Measurements from ENCODE around the gene DOCK3.
"Not testable (repeated sequence)": the region's sequence is repeated elsewhere in the genome, so short reads cannot be mapped to it uniquely, and the experiment has no call there.

Gene DOCK3

DNA sequence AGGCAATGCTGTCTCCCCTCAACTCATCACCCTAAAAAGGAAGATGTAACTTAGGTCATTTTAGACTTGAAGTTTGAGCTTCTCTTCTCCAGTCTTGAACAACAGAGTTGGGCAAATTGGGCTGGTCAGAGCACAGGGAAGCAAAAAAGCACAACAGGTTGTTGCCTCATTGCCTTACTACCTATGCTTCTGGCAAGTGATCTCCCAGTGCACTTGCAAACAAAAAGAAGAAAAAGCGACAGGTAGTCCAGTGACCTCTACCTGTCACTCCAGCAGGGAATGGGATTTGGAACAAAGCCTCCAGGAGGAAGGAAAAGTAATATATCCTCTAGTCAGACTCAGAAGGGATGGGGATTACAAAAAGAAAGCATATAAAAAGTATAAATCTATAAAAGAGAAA, 550.1 kb downstream of the DOCK3 start:
- TF ChIP-seq, protein P1, sequence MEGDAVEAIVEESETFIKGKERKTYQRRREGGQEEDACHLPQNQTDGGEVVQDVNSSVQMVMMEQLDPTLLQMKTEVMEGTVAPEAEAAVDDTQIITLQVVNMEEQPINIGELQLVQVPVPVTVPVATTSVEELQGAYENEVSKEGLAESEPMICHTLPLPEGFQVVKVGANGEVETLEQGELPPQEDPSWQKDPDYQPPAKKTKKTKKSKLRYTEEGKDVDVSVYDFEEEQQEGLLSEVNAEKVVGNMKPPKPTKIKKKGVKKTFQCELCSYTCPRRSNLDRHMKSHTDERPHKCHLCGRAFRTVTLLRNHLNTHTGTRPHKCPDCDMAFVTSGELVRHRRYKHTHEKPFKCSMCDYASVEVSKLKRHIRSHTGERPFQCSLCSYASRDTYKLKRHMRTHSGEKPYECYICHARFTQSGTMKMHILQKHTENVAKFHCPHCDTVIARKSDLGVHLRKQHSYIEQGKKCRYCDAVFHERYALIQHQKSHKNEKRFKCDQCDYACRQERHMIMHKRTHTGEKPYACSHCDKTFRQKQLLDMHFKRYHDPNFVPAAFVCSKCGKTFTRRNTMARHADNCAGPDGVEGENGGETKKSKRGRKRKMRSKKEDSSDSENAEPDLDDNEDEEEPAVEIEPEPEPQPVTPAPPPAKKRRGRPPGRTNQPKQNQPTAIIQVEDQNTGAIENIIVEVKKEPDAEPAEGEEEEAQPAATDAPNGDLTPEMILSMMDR (IDR thresholded peaks at IDR 0.05; ENCODE audit: low read depth, low read length): no peak
- H3K4me3 ChIP-seq (ENCODE audit: low read depth, low read length): no peak overlapping the region

DNA sequence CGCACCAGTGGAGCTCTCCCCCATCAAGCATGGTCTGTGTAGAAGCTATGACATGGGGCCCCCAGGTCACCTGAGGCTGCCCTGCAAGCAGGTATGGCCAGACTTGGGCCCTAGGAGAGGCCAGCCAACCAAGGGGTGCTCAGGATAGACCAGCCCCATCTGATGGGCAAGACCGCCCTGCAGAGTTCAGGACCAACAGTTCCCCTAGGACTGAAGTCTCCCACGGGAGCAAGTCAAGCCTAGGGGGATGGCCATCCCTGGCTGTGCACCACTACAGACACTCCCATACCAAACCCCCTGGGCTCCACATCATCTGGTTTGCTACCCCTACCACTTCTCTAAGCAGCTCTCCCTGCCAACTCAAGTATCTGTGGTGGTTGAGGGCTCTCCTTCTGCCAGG, 568.2 kb downstream of the DOCK3 start:
- TF ChIP-seq, protein P1 (IDR thresholded peaks at IDR 0.05; ENCODE audit: low read depth, low read length): no peak
- H3K4me3 ChIP-seq (ENCODE audit: low read depth, low read length): no peak overlapping the region

DNA sequence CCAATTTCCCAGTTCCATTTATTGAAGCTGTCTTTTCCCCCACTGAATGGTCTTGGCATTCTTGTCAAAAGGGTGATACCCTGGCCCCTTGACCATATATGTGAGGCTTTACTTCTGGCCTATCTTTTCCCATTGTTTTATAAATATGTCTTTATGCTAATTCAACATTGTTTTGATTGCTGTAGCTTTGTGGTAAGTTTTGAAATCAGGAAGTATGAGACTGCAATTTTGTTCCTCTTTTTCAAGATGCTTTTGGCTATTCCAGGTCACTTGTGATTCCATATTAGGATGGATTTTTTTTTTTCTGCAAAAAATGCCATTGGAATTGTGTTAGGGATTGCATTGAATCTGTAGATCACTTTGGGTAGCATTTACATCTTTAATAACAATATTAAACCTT, 569.2 kb downstream of the DOCK3 start:
- TF ChIP-seq, protein P1 (IDR thresholded peaks at IDR 0.05; ENCODE audit: low read depth, low read length): no peak
- no peak overlapping the region for H3K4me3 ChIP-seq (ENCODE audit: low read depth, low read length)

DNA sequence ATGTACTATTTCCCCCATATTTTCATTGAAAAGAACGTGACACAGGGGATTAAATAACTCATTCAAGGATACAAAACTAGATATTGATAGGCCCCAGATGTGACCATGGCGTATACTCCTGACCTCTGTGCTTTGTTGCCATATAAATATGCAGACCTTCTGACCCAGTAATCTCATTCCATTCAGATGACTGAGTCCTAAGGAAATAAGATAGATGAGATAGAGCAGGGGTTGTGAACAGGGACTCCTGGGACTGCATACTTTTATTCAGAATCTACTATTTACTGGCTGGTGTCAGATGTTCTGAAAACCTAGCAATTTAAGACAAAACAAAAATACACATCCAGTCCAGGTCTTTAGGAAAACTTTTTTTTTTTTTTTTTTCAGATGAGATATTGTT, 571.1 kb downstream of the DOCK3 start:
- TF ChIP-seq, protein P1 (IDR thresholded peaks at IDR 0.05; ENCODE audit: low read depth, low read length): no peak
- H3K4me3 ChIP-seq (ENCODE audit: low read depth, low read length): no peak overlapping the region

DNA sequence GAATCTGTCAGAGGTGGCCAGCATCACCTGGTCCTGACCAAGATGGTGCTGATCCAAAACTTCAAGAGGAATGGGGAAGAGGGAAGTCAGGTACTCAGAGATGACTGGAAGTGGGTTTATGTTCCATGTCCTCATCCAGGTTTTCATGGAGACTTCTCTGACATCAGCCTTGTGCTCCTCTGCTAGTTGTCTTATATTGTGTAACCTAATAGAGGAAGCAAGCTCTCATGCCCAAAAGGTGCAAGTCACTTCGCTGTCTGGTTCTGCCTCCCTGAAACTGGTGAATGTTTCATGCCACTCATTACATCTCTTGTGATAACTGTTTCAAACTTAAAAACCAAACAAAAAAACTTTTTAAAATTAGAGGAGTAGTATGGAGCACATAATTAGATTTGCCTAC, 583.1 kb downstream of the DOCK3 start:
- TF ChIP-seq, protein P1 (IDR thresholded peaks at IDR 0.05; ENCODE audit: low read depth, low read length): no peak
- no peak overlapping the region for H3K4me3 ChIP-seq (ENCODE audit: low read depth, low read length)

DNA sequence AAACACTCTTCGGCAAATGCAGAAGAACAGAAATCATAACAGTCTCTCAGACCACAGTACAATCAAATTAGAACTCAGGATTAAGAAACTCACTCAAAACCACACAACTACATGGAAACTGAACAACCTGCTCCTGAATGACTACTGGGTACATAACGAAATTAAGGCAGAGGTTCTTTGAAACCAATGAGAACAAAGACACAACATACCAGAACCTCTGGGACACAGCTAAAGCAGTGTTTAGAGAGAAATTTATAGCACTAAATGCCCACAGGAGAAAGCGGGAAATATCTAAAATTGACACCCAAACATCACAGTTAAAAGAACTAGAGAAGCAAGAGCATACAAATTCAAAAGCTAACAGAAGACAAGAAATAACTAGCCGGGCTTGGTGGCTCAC, 589.4 kb downstream of the DOCK3 start:
- not testable (repeated sequence) for H3K4me3 ChIP-seq (ENCODE audit: low read depth, low read length)

DNA sequence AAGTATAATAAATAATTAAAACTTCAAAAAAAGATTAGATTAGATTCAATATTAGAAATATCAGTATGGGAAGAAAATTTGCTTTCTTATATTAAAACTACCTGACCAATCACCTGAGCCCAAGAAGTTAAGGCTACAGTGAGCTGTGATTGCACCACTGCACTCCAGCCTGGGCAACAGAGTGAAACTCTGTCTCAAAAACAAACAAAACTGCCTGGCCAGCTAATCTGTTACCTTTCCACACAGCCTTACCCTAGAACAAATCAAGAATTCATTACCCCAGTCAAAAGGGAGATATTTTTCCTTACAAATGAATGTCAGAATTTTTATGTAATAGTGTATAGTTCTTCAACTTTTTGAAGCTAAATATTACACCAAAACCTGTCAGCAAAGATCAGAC, 593.4 kb downstream of the DOCK3 start:
- H3K4me3 ChIP-seq (ENCODE audit: low read depth, low read length): no peak overlapping the region

DNA sequence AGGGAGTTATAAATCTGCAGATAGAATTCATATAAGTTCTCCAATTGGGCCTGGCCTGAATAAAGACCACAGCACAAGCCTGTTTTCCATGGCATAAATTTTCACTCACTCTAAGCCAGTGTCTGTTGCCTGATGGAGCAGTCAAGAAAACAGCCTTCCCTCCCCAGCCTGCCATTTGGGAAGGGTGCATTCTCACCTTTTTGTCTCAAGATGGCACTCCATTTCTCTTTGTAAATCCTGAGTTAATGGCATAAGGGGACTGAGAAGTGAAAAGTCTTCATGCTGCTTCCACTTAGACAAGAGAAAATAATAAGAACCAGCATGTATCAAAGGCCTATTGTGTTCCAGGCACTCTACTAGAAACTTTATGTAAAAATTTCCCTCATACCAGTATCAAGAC, 594.7 kb downstream of the DOCK3 start:
- no peak overlapping the region for H3K4me3 ChIP-seq (ENCODE audit: low read depth, low read length)
- TF ChIP-seq, protein P1 (IDR thresholded peaks at IDR 0.05; ENCODE audit: low read depth, low read length): no peak

More for the DNA sequence above, 593.4 kb downstream of the DOCK3 start:
- TF ChIP-seq, protein P1 (IDR thresholded peaks at IDR 0.05; ENCODE audit: low read depth, low read length): no peak
